Head of caudate nucleus (tissue), 42 donors: ENCODE measurements around the gene GLDC.
"Not testable (repeated sequence)": the region's sequence is repeated elsewhere in the genome, so short reads cannot be mapped to it uniquely, and the experiment has no call there.

Experiments used
- DNase-seq, 42 donors: peaks; one replicate each; pipeline versions ENCODE4 v3.0.0 to v3.0.0-alpha.2; 2020 to 2021; ENCODE audit warnings: mixed read lengths in 7 of 42
- intact Hi-C: fragments of 100-400 bp; cut with DNase I; formaldehyde crosslinking; loops from one replicate; pipeline ENCODE4 v1.15.0; 2022

The GLDC gene

GRCh38 chr9:6632516-6633183 lies 12.9 kb downstream of the GLDC start:
- no peak for DNase-seq
- intact Hi-C loops: no loop called here

GRCh38 chr9:6631207-6631512 lies 14.4 kb downstream of the GLDC start:
- no peak for DNase-seq
- intact Hi-C loops: no loop called here

DNA sequence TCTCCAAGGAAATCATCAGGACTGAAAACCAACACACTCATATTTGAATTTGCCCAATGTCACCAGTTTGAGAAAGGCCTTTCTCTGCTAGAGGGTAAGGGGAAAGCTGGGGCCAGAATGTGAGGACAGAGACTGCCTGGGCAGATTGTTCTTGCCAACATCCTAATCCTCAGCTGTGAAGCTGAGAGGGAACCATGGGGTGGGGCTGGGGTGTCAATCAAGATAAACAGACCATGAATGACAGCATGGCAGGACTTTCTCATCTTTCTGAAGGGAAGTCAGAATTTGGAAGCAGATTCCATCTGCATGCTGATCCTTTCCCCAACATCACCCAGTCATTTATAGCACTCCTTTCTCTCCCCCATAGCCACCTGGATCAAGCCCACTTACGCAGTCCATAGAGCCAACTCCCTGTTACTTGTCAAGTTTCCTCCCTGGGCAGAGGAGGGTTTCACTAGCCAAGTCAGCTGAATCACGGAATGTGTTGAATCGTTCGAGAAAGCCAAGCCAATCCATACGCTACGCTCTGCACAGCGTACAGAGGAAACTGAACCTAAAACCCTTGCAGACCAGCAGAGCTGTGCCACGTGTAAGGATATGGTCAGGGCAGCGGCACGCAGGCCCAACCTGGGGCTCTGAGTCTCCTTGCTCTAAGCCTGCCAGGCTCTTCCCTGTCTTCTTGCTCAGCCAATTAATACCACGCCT lies 14.9 kb downstream of the GLDC start:
- intact Hi-C loops: no loop called here

DNA sequence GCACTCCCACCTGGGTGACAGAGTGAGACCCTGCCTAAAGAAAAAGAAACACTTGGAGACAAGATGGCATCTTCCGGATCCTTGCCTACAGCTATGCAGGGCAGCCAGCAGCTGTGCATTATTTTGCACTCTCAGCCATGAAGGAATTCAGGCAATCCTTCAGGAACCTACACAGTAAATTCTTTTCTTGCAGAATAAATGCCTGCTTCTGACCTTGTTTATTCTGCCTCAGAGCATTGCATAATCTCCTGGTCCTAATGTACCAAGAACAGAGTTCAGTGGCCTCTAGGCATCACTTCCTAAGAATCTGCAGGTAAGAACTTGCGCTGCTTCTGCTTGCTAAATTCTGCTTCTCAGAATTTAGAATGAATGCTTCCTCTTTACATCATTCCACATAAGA lies 16.8 kb downstream of the GLDC start:
- DNase-seq: no peak
- intact Hi-C loops: no loop called here

More for the DNA sequence above, 14.9 kb downstream of the GLDC start:
- DNase-seq: no peak

GRCh38 chr9:6625363-6625762 lies 20.2 kb downstream of the GLDC start:
- DNase-seq: no peak
- intact Hi-C loops: no loop called here

DNA sequence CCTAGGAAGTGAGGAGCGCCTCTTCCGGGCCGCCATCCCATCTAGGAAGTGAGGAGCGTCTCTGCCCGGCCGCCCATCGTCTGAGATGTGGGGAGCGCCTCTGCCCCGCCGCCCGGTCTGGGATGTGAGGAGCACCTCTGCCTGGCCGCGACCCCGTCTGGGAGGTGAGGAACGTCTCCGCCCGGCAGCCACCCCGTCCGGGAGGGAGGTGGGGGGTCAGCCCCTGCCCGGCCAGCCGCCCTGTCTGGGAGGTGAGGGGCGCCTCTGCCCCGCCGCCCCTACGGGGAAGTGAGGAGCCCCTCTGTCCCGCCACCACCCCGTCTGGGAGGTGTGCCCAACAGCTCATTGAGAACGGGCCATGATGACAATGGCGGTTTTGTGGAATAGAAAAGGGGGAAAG lies 22.7 kb downstream of the GLDC start:
- DNase-seq, intact Hi-C loops: not testable (repeated sequence)

- no peak for DNase-seq
- intact Hi-C loops: no loop called here
Observed at GRCh38 chr9:6620796-6621195, 24.7 kb downstream of the GLDC start.

DNA sequence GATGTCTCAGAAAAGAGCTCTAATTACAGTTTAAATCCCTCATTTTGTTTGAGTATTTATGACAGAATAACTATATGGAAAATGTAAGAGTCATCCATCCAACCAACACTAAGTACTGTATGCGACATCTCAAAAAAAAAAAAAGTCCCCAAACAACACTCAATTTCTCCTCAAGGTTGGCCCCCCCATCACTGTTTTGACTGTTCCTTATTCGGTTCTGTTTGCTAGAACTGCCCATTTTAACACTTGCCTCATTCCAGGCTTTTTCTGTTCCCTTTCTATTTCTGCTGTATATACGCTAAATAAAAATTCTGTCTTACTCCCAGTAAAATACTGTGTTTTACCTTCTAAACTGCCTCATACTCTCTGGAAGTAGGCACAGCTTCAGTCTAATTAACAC lies 25.2 kb downstream of the GLDC start:
- DNase-seq: no peak
- intact Hi-C loops: no loop called here

DNA sequence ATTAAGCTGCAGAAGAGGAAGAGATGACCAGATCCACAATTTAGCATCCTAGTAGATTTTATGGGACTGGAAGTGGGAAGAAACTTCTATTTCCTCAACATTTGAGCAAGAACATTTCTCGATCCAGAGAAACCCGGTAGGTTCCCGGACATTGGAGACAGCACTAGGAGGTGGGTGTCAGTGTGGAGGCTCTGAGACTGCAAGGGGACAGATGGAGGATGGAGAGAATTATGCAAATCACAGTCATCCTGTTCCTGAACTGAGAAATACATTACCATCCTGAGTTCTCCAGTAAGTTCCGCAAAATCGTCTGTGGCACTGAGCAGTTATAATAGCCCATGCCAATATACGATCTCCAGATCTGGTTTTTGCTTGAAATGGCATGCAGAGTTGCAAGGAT lies 25.6 kb downstream of the GLDC start:
- no peak for DNase-seq
- intact Hi-C loops: no loop called here

GRCh38 chr9:6616951-6617602 lies 28.5 kb downstream of the GLDC start:
- DNase-seq: peak in 10 of 42 donors; percentile 15 to 56 (median 26)
- intact Hi-C loops: no loop called here

DNA sequence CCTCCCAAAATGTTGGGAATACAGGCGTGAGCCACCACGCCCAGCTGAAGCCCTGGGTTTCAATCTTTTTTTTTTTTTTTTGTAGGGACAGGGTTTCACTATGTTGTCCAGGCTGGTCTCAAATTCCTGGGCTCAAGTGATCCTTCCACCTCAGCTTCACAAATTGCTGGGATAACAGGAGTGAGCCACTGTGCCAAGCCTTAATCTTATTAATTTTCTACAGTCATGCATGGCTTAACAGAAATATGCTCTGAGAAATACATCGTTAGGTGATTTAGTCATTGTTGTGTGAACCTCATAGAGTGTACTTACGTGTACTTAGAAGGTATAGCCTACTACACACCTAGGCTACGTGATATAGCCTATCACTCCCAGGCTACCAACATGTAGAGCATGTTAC lies 31.0 kb downstream of the GLDC start:
- intact Hi-C loops: no loop called here
- no peak for DNase-seq

DNA sequence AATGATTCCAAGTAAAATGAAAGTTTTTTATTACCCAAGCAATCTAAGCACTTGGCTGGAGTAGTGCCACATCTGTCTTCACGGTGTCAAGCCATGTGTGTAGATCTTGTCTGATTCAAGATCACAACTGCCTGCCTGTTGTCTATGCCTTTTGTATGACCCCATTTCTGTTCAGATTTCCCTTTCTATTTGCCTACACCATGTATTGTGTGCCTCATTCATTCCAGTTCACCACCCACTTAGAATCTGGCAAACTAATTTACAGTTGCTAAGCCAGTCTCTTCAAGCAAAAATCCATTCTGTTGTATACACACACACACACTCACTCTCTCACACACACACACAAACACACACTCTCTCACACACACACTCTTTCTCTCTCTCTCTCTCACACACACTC lies 33.7 kb downstream of the GLDC start:
- intact Hi-C loops: no loop called here
- DNase-seq: no peak

DNA sequence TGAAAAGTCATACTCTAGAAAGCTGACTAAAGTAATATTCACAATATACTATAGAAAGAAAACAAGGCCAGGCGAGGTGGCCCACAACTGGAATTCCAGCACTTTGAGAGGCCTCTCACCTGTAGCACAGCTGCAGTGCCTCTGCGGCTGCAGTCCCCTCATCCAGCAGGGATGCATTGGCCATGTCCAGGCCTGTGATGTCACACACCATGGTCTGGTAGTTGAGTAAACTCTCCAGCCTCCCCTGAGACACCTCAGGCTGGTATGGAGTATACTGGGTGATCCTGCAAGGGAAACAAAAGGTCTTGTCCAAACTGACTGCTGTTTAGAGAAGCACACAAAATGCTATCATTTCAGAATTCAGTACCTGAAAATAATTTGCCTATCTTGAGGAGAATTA lies 35.5 kb downstream of the GLDC start:
- DNase-seq: no peak
- intact Hi-C loops: no loop called here

DNA sequence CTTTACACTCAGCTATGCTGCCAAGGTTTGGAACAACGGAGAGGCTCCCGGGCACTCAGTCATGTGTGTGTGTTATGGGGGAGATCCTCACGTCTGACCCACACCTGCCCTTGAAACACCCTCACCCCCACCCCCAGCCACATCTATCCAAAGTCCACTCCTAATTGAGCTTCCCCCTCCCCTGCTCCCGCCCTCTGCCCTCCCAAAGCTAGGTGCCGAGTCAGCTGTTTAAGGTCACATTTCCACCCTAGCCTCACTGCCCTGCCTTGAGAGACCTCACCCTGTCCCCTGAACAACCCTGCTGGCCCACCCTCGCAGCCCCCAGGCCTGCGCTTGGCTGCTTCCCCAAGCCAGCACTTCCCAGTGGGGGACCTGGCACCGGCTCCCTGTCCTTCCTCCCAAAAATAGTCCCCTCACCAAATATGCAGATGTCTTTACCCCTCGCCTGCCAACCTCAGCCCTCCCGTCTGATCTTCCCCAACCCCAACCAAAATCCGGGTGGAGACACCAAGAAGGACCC lies 36.0 kb downstream of the GLDC start:
- intact Hi-C loops: no loop called here
- DNase-seq: no peak

DNA sequence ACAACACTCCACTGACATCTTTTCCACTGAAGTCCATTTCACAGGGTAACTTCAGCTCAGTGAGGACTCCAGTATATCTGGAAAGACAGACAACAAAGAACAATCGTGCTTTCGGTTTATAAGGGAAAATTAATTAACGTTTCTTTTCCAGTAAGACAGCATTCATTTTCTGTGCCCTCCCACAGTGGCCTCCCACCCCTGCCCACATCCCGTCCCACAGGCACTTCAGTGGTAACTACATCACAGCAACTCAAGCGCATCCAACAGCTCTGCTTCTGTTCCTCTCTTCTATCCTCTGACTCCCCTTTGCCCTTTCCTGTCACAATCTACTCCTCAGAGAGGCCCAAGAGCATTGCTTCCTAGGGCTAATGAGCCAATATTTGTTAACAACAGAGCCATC lies 40.3 kb downstream of the GLDC start:
- intact Hi-C loops: no loop called here
- DNase-seq: no peak

- intact Hi-C loops: no loop called here
Observed at GRCh38 chr9:6600426-6600825, 45.1 kb downstream of the GLDC start.

GRCh38 chr9:6600006-6600405 lies 45.5 kb downstream of the GLDC start:
- DNase-seq: no peak
- intact Hi-C loops: no loop called here

More at GRCh38 chr9:6600426-6600825, 45.1 kb downstream of the GLDC start:
- DNase-seq: no peak

DNA sequence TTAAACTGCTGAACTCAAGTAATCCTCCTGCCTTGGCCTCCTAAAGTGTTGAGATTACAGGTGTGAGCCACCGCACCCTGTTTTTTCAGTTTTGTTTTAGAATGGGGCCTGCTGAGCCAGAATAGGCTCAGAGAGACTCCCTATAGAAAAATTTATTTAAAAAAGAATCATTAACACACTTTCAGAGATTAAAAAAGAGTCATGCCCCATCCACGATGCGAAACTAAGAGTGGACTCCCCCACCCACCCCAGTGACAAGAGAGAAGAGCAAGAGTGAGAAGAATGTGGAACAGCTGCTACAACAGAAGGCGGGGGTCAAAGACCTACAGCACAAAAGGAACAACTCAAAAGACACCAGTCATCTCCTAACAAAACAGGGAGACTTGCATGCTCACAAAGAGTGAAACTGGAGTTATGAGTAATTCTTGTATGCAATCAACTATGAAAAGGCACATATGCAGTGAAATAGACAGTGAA lies 47.2 kb downstream of the GLDC start:
- intact Hi-C loops: no loop called here

GRCh38 chr9:6592791-6593190 lies 52.7 kb downstream of the GLDC start:
- intact Hi-C loops: no loop called here
- no peak for DNase-seq

More for the DNA sequence above, 47.2 kb downstream of the GLDC start:
- DNase-seq: no peak

GRCh38 chr9:6592231-6592630 lies 53.3 kb downstream of the GLDC start:
- intact Hi-C loops: no loop called here
- DNase-seq: no peak
